ENCODE data around the gene PVALEF.

Gene PVALEF

GRCh38 chr17:81183807-81184206 is 18.5 kb downstream of the PVALEF start:
- no peak for DNase-seq (ENCODE audit: low spot score)

- no peak for DNase-seq (ENCODE audit: low spot score)
These were observed 19.2 kb downstream of the PVALEF start for GRCh38 chr17:81184555-81184954.

- DNase-seq (ENCODE audit: low spot score) = no peak
These were observed 20.9 kb downstream of the PVALEF start for GRCh38 chr17:81186203-81186602.

- DNase-seq (ENCODE audit: low spot score) = no peak
These were observed 21.8 kb downstream of the PVALEF start for GRCh38 chr17:81187120-81187519.

- DNase-seq (ENCODE audit: low spot score) = no peak
These were observed 22.5 kb downstream of the PVALEF start for GRCh38 chr17:81187586-81188490.

GRCh38 chr17:81188491-81188840 is 23.2 kb downstream of the PVALEF start:
- DNase-seq (ENCODE audit: low spot score) = no peak

- DNase-seq (ENCODE audit: low spot score) = no peak
These were observed 23.7 kb downstream of the PVALEF start for GRCh38 chr17:81189016-81189415.

- no peak for DNase-seq (ENCODE audit: low spot score)
These were observed 24.6 kb downstream of the PVALEF start for GRCh38 chr17:81189670-81190530.

GRCh38 chr17:81190591-81190990 is 25.3 kb downstream of the PVALEF start:
- DNase-seq (ENCODE audit: low spot score) = no peak

- DNase-seq (ENCODE audit: low spot score) = no peak
These were observed 25.8 kb downstream of the PVALEF start for GRCh38 chr17:81191116-81191515.

GRCh38 chr17:81191646-81192045 is 26.3 kb downstream of the PVALEF start:
- no peak for DNase-seq (ENCODE audit: low spot score)

- DNase-seq (ENCODE audit: low spot score) = no peak
These were observed 27.2 kb downstream of the PVALEF start for GRCh38 chr17:81192386-81193050.

- no peak for DNase-seq (ENCODE audit: low spot score)
These were observed 27.7 kb downstream of the PVALEF start for GRCh38 chr17:81193051-81193410.

GRCh38 chr17:81193470-81194224 is 28.3 kb downstream of the PVALEF start:
- DNase-seq (ENCODE audit: low spot score) = no peak

GRCh38 chr17:81194225-81194760 is 29.0 kb downstream of the PVALEF start:
- DNase-seq (ENCODE audit: low spot score) = no peak

GRCh38 chr17:81194941-81195901 is 29.9 kb downstream of the PVALEF start:
- DNase-seq (ENCODE audit: low spot score) = no peak

- DNase-seq (ENCODE audit: low spot score) = no peak
These were observed 30.7 kb downstream of the PVALEF start for GRCh38 chr17:81195941-81196495.

GRCh38 chr17:81196505-81197408 is 31.4 kb downstream of the PVALEF start:
- no peak for DNase-seq (ENCODE audit: low spot score)

GRCh38 chr17:81197409-81197795 is 32.1 kb downstream of the PVALEF start:
- DNase-seq (ENCODE audit: low spot score) = no peak

Measured in pons (tissue), 1 donor.